HG03045 (cell line): ENCODE measurements around the gene ZNF804A.

Experiments
- ATAC-seq: cut with Tn5 transposase; IDR thresholded peaks from one replicate; pipeline ENCODE4 v1.9.1; 2021; ENCODE audit warnings: mild to moderate bottlenecking, moderate library complexity; ENCODE audit not compliant: unreplicated experiment

Gene ZNF804A

GRCh38 chr2:184598316-184599053 lies at the start of gene ZNF804A:
Gene ZNF804A, plus strand, starts transcription at chr2:184598529. Its CDS starts 431 bp downstream, at chr2:184598960.
- peak; percentile 88 for ATAC-seq

- no peak for ATAC-seq
Observed at GRCh38 chr2:184549153-184549552, 49.2 kb upstream of the ZNF804A start.

- no peak for ATAC-seq
Observed at GRCh38 chr2:184551626-184552025, 46.7 kb upstream of the ZNF804A start.

DNA sequence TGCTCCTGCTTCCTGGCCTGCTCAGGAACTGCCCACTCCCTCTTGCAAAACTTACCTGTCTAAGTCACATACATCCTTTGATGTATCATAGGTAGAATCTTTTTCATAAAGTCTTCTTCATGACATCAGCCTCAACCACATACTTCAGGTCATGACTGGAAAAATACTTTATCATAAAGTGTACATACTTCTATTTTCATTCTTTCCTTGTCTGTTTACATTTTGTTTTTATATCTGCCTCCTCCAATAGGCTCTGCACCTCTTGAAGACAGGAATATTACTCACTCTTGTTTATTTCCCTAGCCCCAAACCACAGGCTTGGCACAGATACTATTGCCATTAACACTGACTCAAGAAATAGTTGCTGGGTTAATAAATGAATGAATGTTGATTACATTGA lies 43.6 kb upstream of the ZNF804A start:
- no peak for ATAC-seq

GRCh38 chr2:184555352-184555751 lies 43.0 kb upstream of the ZNF804A start:
- ATAC-seq: no peak

GRCh38 chr2:184556639-184557038 lies 41.7 kb upstream of the ZNF804A start:
- ATAC-seq: no peak

DNA sequence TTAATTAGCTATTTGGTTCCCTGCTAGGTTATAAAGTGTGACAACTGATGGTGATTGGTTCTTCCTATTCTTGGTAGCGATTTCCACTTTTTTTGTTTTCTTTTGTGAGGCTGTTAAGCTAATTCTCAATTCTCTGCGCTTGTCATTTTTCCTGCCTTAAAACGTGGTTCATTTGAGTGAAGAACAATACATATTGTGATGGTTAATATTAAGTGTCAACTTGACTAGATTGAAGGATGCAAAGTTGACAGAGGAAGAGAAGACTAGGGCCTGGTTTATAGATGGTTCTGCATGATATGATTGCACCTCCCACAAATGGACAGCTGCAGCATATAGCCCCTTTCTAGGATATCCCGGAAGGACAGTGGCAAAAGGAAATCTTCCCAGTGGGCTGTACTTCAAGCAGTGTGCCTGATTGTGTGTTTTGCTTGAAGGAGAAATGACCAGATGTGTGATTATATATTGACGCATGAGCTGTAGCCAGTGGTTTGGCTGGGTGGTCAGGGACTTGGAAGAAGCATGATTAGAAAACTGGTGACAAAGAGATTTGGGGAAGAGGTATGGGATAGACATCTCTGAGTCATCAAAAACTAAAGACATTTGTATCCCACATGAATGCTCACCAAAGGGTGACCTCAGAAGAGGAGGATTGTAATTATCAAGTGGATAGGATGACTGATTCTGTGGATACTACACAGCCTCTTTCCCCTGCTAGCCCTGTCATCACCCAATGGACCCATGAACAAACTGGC lies 39.4 kb upstream of the ZNF804A start:
- no peak for ATAC-seq

DNA sequence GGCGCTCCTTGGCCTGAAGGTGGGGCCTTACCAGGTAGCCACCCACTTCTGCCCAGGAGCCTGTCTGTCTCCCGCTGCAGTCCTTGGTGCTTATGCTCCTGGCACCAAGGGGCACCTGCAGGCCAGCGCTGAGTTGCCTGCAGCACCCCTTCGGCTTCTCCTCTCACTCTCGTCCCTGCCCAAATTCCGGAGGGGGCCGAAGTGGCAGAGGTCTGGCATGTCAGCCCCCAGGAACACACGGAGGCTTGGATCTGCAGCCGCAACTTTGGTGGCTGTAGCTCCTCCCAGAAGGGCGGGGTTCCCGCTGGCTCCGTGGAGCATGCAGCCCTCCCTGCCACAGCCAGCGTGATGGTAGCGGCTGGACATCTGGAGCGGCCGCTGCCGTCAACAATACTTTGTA lies 37.7 kb upstream of the ZNF804A start:
- ATAC-seq: no peak

GRCh38 chr2:184562532-184562931 lies 35.8 kb upstream of the ZNF804A start:
- no peak for ATAC-seq

- ATAC-seq: no peak
Observed at GRCh38 chr2:184564092-184564491, 34.2 kb upstream of the ZNF804A start.

GRCh38 chr2:184566716-184567115 lies 31.6 kb upstream of the ZNF804A start:
- no peak for ATAC-seq

GRCh38 chr2:184577056-184577455 lies 21.3 kb upstream of the ZNF804A start:
- no peak for ATAC-seq

GRCh38 chr2:184577743-184578142 lies 20.6 kb upstream of the ZNF804A start:
- no peak for ATAC-seq

DNA sequence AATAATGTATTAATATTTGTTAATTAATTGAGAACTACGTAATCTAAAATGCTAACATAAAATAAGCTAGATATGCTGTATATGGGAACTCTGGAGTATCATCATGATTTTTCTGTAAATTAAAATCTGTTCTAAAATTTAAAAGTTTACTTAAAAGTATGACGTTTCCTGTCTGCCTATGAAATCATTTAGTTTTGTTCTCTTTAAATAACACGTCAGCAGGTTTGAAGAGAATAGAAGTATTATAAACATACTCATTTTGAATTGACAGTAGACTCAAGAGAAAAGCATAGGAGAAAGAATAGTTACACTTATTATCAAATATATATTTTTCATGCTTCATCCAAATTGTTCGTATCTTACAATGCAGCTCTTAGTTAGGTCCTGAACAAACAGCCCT lies 19.1 kb upstream of the ZNF804A start:
- no peak for ATAC-seq

GRCh38 chr2:184581391-184581790 lies 16.9 kb upstream of the ZNF804A start:
- no peak for ATAC-seq

DNA sequence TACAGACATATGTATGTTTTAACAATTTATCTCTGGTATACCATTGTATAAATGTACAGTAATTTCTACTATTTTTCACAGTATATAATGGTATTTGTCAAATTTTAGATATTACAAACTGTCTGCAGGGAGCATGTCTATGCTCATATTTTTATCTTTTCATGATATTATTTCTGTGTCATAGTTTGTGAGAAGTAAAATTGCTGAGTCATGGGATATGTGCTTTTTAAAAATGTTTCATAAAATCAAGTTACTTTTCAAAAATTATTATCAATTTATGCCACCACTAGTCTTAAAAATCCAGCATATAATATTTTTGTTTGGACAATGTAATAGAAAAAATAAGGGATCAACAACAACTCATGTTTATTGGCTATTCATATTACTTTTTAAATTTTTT lies 9.1 kb upstream of the ZNF804A start:
- no peak for ATAC-seq

DNA sequence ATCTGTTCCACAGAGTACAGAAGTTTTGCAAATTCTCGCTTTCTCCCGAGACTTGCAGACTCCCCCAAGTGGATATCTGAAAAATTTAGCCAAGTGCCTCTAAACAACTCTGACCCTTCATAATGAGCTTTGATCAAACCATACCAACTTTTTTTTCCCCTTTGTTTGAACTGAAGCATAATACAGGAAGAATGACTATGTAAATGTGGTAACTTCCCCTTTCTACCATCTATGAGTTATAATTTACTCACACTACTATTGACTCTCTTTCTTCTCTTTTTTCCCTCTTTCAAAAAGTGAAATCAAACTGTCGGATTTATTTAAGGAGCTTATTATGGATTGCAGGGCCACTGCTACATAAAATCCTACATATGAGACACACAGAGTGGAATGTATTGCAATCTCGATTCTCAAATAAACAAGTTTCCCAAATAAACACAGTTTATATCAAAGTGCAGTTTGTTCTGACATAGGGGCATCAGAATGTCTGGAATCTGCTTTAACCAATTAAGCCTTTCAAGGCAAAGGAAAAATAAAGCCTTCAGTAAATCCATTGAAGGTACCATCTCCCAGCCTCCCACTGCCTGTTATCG lies 1.4 kb upstream of the ZNF804A start:
- ATAC-seq: no peak

DNA sequence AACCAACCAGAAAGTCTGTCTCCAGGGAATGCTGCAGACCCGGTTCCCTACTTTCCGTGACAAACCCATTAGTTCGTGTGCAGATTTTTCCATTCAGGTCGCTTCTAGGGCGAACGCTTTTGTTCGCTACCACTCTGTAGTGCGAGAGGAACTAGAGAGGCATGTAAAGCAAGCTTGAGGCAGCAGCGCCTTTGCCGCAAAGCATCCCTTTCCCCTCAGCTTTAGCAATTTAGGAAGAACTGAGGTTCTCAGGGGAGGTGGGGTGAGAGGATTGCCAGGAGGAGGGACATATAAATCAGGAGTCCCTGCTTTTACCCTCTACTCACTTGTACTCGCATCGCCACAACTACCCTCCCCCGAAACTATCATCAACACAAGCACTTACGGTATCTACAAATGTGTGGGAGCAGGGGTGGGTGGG lies 748 bp upstream of the ZNF804A start:
- no peak for ATAC-seq

DNA sequence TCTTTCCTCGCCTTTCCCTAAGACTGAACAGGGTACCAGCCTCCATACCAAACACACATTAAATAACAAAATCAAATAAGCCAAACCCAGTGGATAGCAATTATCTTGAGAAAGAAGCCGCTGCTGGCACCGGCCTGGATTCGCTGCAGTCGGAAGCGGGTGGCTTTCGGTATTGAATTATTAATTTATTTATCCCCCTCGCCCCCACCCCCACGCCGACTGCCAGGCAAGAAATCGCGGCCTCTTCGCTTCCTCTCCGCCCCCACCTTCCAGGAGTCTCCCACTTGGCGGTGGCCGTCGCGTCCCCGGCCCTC lies 370 bp upstream of the ZNF804A start:
- no peak for ATAC-seq

- ATAC-seq: no peak
Observed at GRCh38 chr2:184599054-184599871, 934 bp downstream of the ZNF804A start.

DNA sequence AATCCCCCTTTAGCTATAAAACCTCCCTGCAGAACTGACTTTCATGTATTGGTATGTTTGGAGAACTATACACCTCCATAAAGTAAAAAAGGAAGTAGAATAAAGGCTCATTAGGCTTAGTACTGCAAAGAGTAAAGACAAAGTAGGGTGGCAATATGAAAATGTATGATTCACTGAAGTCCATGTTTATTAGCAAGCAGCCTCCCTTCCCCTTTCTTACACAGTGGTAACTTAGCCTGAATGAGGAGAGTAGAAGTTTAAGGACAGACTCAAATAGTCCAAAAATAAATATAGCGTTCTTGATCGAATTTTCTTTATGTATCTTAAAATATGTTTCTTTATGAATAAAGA lies 1.5 kb downstream of the ZNF804A start:
- ATAC-seq: no peak
